DND-41 (cell line): Measurements from ENCODE around the gene FBXO24.

Experiments
- ATAC-seq: fragments of 200-7000 bp; cut with Tn5 transposase; 3 replicates; pipeline ENCODE4 v1.9.1; 2021; ENCODE audit warnings: low read depth; ENCODE audit not compliant: insufficient read depth
- DNase-seq: peaks from one replicate; pipeline ENCODE4 v3.0.0-alpha.2; 2020
- H2AFZ ChIP-seq: 2 replicates; pipeline ENCODE4 v1.6.0; 2012; ENCODE audit warnings: low read depth, low read length
- H3K27ac ChIP-seq: 2 replicates; pipeline ENCODE4 v1.5.1; 2012; ENCODE audit warnings: low read length, inconsistent platforms
- H3K27me3 ChIP-seq: fragments of 200-600 bp; sonication (generic); 2 replicates; pipeline ENCODE4 v1.6.0; 2012; ENCODE audit warnings: low read length, mild to moderate bottlenecking, inconsistent platforms; ENCODE audit not compliant: insufficient read depth, poor library complexity
- H3K36me3 ChIP-seq: 2 replicates; pipeline ENCODE4 v1.5.1; 2012; ENCODE audit warnings: low read length, inconsistent platforms; ENCODE audit not compliant: insufficient read depth
- H3K4me1 ChIP-seq: 2 replicates; pipeline ENCODE4 v1.5.1; 2012; ENCODE audit warnings: mild to moderate bottlenecking, low read length; ENCODE audit not compliant: insufficient read depth
- H3K4me2 ChIP-seq: 2 replicates; pipeline ENCODE4 v1.6.0; 2012; ENCODE audit warnings: mild to moderate bottlenecking, moderate library complexity, low read length, inconsistent platforms; ENCODE audit not compliant: insufficient read depth
- H3K4me3 ChIP-seq, 2 experiments: fragments of 200-600 bp in 1 of 2; shearing (Covaris generic) in 1 of 2; 2 replicates each; pipeline ENCODE4 v1.5.1; 2012 to 2016; ENCODE audit warnings: inconsistent platforms in 2 of 2, low read length in 2 of 2, mild to moderate bottlenecking in 2 of 2, low read depth in 1 of 2, moderate library complexity in 1 of 2
- H3K79me2 ChIP-seq: 2 replicates; pipeline ENCODE4 v1.6.0; 2012; ENCODE audit warnings: low read length, inconsistent platforms; ENCODE audit not compliant: insufficient read depth
- H3K9ac ChIP-seq: 2 replicates; pipeline ENCODE4 v1.6.0; 2012; ENCODE audit warnings: low read depth, mild to moderate bottlenecking, inconsistent platforms, low read length, moderate library complexity
- H3K9me3 ChIP-seq: 2 replicates; pipeline ENCODE4 v1.5.1; 2012; ENCODE audit warnings: low read length, moderate library complexity, mild to moderate bottlenecking, inconsistent platforms; ENCODE audit not compliant: insufficient read depth, severe bottlenecking
- H4K20me1 ChIP-seq: 2 replicates; pipeline ENCODE4 v1.6.0; 2012; ENCODE audit warnings: low read length; ENCODE audit not compliant: insufficient read depth
- CTCF ChIP-seq: IDR thresholded peaks from 2 replicates; pipeline ENCODE4 v1.5.1; 2012; ENCODE audit warnings: borderline replicate concordance, low read length, moderate library complexity, mild to moderate bottlenecking; ENCODE audit not compliant: poor library complexity, severe bottlenecking; ENCODE audit errors: extremely low read depth
- EZH2 ChIP-seq: IDR thresholded peaks from 3 replicates; pipeline ENCODE4 v1.6.1; 2012; ENCODE audit warnings: borderline replicate concordance, low read depth, mild to moderate bottlenecking, moderate library complexity, low read length, inconsistent platforms; ENCODE audit not compliant: severe bottlenecking

Gene FBXO24

GRCh38 chr7:100543586-100543985, 42.5 kb upstream of the FBXO24 start:
- Histone ChIP-seq H3K79me2 (peaks cover 33% of the 10 kb centered on the region), H3K9ac (no peak overlapping the region), H3K4me1 (peaks cover 14% of the 10 kb centered on the region), H3K9me3 (no peaks in the 10 kb centered on the region), H3K27me3 (no peaks in the 10 kb centered on the region), H3K36me3 (peaks cover under 1% of the 10 kb centered on the region; the same call in 1 of the 2 replicates), H2AFZ (no peak overlapping the region), H3K27ac (no peak overlapping the region), H4K20me1 (peaks cover 16% of the 10 kb centered on the region; the same call in 1 of the 2 replicates), H3K4me3 (no peak overlapping the region), H3K4me2 (no peak overlapping the region)
- TF ChIP-seq EZH2 (no peak), CTCF (no peak)
- DNase-seq: no peak
- no peak for ATAC-seq

GRCh38 chr7:100544386-100544785, 41.7 kb upstream of the FBXO24 start:
- H2AFZ ChIP-seq: no peak overlapping the region
- no peaks in the 10 kb centered on the region for H3K27me3 ChIP-seq
- peaks cover 16% of the 10 kb centered on the region; the same call in 1 of the 2 replicates for H4K20me1 ChIP-seq
- no peak overlapping the region for H3K4me3 ChIP-seq
- H3K4me2 ChIP-seq: no peak overlapping the region
- H3K79me2 ChIP-seq: peaks cover 33% of the 10 kb centered on the region
- H3K27ac ChIP-seq: no peak overlapping the region
- no peak for DNase-seq
- H3K4me1 ChIP-seq: peaks cover 14% of the 10 kb centered on the region
- H3K9me3 ChIP-seq: no peaks in the 10 kb centered on the region
- TF ChIP-seq EZH2: no peak
- no peak for TF ChIP-seq CTCF
- H3K9ac ChIP-seq: no peak overlapping the region
- H3K36me3 ChIP-seq: peaks cover 8% of the 10 kb centered on the region
- ATAC-seq: no peak

DNA sequence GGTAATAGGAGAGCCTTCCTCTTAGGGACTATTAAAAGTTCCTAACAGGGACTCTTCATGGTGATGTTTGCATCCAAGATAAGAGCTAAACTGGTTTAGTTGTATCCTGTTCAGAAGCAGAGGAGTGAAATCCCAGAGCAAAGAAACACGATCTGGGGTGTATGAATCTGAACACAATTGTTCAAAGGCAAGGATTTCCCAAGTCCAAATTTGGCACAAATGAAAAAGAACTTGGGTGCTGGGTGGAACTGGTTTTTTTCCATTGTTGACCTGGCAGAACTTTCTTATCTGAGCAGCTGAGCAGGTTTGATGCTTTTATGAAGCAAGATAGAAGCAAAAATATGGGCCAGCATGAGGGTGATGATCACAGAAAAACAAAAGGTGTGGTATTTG, 41.2 kb upstream of the FBXO24 start:
- H3K27ac ChIP-seq: no peak overlapping the region
- ATAC-seq: no peak
- H3K79me2 ChIP-seq: peaks cover 28% of the 10 kb centered on the region

More for the DNA sequence above, 41.2 kb upstream of the FBXO24 start:
- H4K20me1 ChIP-seq: peaks cover 13% of the 10 kb centered on the region; the same call in 1 of the 2 replicates
- H3K27me3 ChIP-seq: no peaks in the 10 kb centered on the region
- H3K4me1 ChIP-seq: peaks cover 10% of the 10 kb centered on the region
- no peaks in the 10 kb centered on the region for H3K9me3 ChIP-seq
- peaks cover 8% of the 10 kb centered on the region for H3K36me3 ChIP-seq
- TF ChIP-seq CTCF (no peak), EZH2 (no peak)
- no peak overlapping the region for H2AFZ ChIP-seq
- no peak for DNase-seq
- H3K4me2 ChIP-seq: no peak overlapping the region
- no peak overlapping the region; the same call in 1 of the 2 replicates for H3K9ac ChIP-seq
- no peak overlapping the region for H3K4me3 ChIP-seq
